Activated T-helper 1 cell treated with anti-CD3 and anti-CD28 coated beads, Interleukin-2, amount 50 U/mL, for 16 hours (primary cell): ENCODE data around the gene NPAS2.

Experiments used
- DNase-seq, 2 donors: peaks; one replicate each; pipeline ENCODE4 v3.0.0-alpha.2; 2020; ENCODE audit warnings: low read depth in 1 of 2, low spot score in 1 of 2

The NPAS2 gene

DNA sequence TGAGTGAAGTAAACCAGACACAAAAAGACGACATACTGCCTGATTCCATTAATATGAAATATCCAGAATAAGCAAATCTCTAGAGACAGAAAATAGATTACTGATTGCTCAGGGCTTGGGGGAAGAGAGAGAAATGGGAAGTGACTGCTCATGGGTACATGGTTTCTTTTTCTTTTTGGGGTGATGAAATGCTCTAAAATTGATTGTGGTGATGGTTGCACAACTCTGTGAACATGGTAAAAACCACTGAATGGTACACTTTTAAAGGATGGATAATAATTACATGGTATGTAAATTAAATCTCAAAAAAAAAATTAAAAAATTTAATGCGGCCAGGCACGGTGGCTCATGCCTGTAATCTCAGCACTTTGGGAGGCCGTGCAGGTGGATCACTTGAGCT, 221.5 kb downstream of the NPAS2 start:
- DNase-seq, result no peak

DNA sequence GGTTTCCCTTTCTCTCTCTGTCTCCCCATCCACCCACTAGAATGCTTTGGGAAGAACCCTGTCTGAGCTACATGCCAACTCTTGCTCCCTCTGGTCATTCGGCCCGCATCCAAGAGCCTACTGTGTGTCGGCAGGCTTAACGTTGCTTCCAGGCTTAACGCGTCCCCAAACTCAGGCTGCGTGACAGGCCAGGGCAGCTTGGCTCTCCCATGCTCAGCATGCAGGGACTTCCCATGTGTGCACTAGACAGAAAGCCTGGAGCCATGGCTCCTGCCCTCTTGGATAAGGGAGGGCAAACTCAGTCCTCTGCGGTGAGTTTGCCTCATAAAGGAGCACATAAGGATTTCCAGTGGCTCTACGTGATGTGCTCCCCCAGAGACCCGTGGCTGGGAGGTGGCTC, 225.4 kb downstream of the NPAS2 start:
- no peak for DNase-seq
